Stimulated activated CD4-positive, alpha-beta T cell treated with anti-CD3 and anti-CD28 coated beads, Interleukin-15, amount 100 ng/mL, for 1 hour (primary cell): ENCODE results near the gene NOSIP.
A peak's percentile ranks its signal among the peaks of the same experiment; 100 is the strongest.

ENCODE experiments used
- DNase-seq, 2 donors: peaks; one replicate each; pipeline ENCODE4 v3.0.0-alpha.2; 2020; ENCODE audit warnings: low read depth in 1 of 2, low spot score in 1 of 2

Gene NOSIP

DNA sequence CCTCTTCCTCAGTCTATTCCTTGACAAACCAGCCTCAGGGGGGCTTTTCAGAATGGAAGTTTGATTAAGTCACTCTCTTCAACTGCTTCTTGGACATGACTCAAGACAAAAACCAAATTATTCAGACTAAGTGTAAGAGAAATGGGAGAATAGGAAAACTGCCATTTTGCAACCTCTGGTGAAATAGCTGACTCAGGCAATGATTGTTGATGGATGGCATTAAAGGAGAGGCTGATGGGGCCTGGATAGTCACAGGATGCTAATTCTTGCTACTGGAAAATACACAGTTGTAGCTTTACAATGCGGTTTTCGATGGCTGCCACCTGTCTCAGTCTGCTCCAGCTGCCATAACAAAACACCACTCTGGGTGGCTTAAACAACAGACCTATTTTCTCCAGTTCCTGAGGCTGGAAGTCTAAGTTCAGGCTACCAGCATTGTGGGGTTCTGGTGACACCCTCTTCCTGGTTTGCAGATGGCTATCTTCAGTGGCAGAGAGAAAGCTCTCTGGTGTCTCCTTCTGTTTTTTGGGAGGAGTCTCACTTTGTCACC lies 6.1 kb downstream of the NOSIP start:
- no peak for DNase-seq

GRCh38 chr19:49573425-49573824 lies 6.9 kb downstream of the NOSIP start:
- DNase-seq, result no peak

GRCh38 chr19:49573009-49573408 lies 7.3 kb downstream of the NOSIP start:
- DNase-seq, result no peak

- no peak for DNase-seq
Measured at GRCh38 chr19:49570997-49571676, 9.2 kb downstream of the NOSIP start.

DNA sequence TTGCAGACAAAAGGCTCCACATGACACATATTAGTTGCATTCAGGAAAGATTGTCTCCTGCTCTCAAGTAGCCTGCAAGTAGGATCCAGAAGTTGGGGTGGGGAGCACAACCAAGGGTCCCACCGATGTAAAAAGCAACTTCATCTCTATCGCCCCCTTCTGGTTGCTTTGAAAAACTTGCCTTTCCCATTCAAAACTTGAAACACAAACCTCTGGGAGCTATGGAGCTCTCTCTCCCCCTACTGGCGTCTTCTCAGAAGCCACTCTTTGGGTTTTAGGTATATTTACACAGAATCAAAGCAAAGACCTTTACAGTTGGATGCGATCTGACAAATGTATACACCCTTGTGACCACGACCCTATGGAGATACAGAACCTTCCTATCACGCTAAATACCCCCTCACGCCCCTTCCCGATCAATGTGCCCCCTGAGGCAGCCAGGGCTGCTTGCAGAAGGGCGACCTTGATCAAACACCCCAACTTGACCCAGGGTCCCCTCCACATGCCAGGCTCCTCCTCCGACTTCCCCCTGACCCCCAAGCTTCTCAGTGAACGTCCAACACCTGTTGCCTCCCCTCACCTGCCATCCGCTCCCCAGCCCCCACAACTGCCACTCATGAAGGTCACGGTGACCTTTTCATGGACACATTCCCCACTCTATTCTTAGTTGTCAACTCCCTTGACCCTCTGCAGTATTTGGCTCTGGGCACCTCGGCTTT lies 10.1 kb downstream of the NOSIP start:
- DNase-seq, result no peak

DNA sequence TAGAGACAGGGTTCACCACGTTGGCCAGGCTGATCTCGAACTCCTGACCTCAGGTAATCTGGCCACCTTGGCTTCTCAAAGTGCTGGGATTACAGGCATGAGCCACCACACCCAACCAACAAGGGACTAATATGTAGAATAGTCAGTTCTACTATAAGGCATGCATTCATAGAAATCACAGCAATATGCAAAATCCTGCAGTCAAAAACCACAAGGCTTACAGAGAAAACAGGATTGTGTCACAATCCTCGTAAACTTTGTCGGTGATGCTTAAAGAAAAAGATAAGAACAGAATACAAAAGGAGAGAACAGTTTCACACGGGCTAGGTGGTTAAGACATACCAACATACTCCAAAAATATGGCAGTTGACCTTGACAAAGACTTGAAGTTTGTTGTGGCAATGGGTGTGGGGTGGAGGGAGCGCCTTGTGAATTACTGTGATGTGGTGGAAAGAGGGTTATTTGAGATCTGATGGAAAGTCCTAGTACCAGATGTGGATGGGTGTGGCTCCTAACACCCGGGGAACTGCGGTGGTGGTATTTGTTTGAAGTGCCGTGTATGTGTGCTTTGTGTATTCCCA lies 12.4 kb downstream of the NOSIP start:
- no peak for DNase-seq

GRCh38 chr19:49566302-49566701 lies 14.1 kb downstream of the NOSIP start:
- DNase-seq, result no peak

DNA sequence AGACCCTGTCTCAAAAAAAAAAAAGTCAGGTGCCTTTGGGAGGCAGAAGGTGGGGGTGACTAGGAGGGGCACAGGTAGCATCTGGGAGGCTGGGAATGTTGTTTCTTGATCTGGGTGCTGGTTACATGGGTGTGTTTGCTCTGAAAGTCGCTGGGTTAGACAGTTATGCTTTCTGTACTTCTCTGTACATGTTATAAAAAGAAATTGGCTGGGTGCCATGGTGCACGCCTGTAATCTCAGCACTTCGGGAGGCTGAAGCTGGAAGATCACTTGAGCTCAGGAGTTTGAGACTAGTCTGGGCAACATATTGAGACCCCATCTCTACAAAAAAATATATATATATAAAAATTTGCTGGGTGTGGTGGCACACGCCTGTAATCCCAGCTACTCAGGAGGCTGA lies 15.1 kb downstream of the NOSIP start:
- DNase-seq, result no peak

DNA sequence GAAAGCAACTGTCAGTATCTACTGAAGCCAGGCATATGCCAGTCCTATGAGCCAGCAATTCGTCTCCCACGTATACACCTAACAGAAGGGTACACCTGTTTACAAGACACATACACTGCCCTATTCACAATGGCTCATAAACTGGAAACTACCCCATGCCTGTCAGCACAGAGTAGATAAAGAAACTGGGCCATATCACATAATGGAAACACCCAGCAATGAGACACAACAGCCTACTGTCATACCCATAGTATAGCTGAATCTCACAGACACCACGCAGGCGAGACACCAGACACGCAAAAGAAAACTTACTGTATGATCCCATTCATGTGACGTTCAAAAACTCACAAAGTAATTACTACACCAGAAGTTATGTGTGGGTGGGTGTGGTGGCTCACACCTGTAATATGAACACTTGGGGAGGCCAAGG lies 15.7 kb downstream of the NOSIP start:
- no peak for DNase-seq

GRCh38 chr19:49560358-49560900 lies 19.9 kb downstream of the NOSIP start:
- DNase-seq, result no peak

DNA sequence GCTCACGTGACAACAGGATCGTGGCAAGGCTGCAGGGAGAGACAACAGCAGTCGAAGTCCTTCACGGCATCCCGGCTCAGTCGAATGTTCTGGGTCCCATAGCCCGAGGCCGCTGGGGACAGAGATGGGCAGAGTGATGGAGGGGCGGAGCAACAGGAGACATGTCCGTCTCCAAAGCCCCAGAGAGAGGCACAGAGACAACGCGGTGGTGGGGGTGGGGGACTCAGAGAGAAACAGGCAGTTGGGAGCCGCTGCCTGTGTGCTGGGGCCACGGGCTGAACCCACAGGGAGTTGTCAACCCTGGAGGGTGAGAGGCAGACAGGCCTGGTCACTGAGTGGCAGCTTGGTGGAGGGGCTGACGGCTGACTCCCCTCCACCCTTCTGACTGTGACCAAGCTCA lies 20.4 kb downstream of the NOSIP start:
- no peak for DNase-seq

GRCh38 chr19:49559443-49559842 lies 20.9 kb downstream of the NOSIP start:
- DNase-seq, result no peak

GRCh38 chr19:49558591-49558990 lies 21.8 kb downstream of the NOSIP start:
- no peak for DNase-seq

- DNase-seq, result no peak
Measured at GRCh38 chr19:49557641-49558325, 22.6 kb downstream of the NOSIP start.

DNA sequence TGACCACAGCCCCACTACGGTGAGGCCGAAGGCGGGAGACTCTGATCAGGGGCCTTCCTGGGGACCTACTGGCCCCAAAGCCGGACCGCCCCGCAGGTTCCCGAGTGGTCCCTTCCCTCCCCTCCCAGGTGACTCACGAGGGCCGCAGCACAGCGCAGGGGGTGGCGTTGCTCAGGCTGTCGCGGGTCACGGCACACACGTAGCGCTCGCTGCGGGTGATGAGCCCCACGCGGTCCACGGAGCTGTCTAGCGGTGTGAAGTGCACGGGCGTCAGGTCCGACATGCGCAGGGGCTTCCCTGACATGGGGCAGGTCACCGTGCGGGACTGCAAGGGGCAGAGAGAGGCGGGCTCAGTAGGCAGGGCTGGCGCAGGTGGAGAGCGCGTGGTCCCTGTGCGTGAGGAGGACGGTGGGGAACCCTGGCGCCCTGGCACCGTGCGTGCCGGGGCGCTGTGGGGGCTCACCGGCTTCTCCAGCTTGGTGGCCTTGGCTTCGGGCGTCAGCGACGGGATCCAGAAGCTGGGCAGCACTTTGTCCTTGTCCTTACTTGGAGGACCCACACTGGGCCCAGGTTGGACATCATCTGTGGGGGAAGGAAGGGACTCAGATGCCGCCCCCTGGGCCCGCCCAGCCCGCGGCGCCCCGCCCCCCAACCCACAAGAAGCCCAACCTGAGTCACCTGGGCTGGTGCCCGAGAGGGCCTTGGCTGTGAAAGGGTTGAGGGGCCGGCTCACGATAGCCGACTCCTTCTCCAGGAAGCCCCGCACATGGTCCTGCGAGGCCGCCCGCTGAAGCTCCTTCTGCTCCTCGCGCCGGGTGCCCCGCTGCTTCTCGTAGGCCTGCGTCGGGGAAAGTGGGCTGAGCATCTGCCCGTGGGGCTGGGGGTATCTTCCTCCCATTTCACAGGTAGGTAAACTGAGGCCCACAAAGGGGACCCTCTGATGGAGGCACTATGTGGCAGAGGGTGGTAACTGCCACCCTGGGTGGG lies 23.7 kb downstream of the NOSIP start:
- no peak for DNase-seq

GRCh38 chr19:49555600-49556411 lies 24.6 kb downstream of the NOSIP start:
- peak; percentile 63 to 68 for DNase-seq

- DNase-seq, result no peak
Measured at GRCh38 chr19:49554701-49555181, 25.6 kb downstream of the NOSIP start.

DNA sequence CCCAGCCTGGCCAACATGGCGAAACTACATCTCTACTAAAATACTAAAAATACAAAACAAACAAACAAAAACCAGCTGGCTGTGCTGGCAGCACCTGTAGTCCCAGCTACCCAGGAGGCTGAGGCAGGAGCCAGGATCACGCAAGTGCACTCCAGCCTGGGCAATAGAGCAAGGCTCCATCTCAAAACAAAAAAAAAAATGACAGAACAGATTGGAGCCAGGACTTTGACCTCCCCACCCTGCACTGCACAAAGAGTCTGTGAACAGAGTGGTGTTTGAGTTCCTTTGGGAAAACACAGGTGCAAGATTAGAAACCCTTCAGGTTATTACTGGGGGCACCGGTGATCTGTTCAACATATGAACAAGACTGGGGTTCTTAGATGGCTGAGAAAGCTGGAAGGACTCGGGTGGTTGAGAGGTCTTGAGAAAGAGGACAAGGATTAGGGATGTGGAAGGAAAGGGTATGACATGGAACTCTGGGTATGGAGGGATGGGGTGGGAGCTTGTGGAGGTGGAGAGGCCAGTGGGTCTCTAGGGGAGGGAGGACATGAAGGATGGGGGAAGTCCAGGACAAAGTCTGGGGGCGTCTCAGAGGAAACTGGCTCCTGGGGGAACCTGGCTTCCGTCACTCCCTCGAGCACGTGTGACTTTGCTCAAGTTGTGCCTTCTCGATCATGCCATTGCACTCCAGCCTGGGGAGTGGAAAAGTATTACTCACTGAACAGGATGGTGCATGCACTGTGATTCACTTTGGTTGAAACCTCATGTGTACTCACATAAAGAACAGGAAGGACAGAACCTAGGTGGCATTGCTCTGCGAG lies 26.7 kb downstream of the NOSIP start:
- DNase-seq, result no peak
